Activated CD8-positive, alpha-beta T cell treated with anti-CD3 and anti-CD28 coated beads, Interleukin-2, amount 10 ng/mL, durations not matched to agents 7 days and 5 days (primary cell): ENCODE measurements around the gene SNX5. TPM values are rescaled to one million over a fixed set of nuclear protein-coding genes. Genes with fewer than 3 reads are reported as not detected.
"Not testable (repeated sequence)": the region's sequence is repeated elsewhere in the genome, so short reads cannot be mapped to it uniquely, and the experiment has no call there.

Source experiments
- ATAC-seq: fragments of 150-1000 bp; cut with Tn5 transposase; one replicate; pipeline ENCODE4 v1.10.0; 2021; ENCODE audit warnings: moderate library complexity
- CTCF ChIA-PET: fragments of 350-600 bp; sonication (Branson Sonifier 250); formaldehyde crosslinking; loops from one replicate; lab custom pipeline; 2021; ENCODE audit warnings: antibody characterized with exemption; lab: Charles Lee
- POLR2A ChIA-PET: fragments of 350-600 bp; sonication (Branson Sonifier 250); formaldehyde crosslinking; loops from one replicate; lab custom pipeline; 2021; ENCODE audit warnings: antibody characterized with exemption; lab: Charles Lee
- DNase-seq: peaks from one replicate; pipeline ENCODE4 v3.0.0-alpha.2; 2020
- H3K27ac Mint-ChIP-seq: one replicate; pipeline ENCODE4 v1.8.0; 2021; ENCODE audit warnings: mild to moderate bottlenecking, mixed read lengths
- H3K27me3 Mint-ChIP-seq: one replicate; pipeline ENCODE4 v1.8.0; 2021; ENCODE audit warnings: low read depth, mixed read lengths
- H3K36me3 Mint-ChIP-seq: one replicate; pipeline ENCODE4 v1.8.0; 2021; ENCODE audit warnings: low read depth, mixed read lengths
- H3K4me1 Mint-ChIP-seq: one replicate; pipeline ENCODE4 v1.8.0; 2021; ENCODE audit warnings: low read depth, mixed read lengths
- H3K4me3 Mint-ChIP-seq: one replicate; pipeline ENCODE4 v1.8.0; 2021; ENCODE audit warnings: mild to moderate bottlenecking, mixed read lengths
- H3K9me3 Mint-ChIP-seq: one replicate; pipeline ENCODE4 v1.8.0; 2022; ENCODE audit warnings: mixed read lengths; ENCODE audit not compliant: insufficient read depth
- total RNA-seq, 2 experiments: library from RNA; stranded (reverse); gene quantifications; one replicate each; pipeline ENCODE4 v1.2.3, GENCODE V29; 2021

The SNX5 gene
- total RNA-seq, 2 experiments from 2014 or later = 168 to 177 TPM

GRCh38 chr20:17966432-17967310 lies 1.9 kb downstream of the SNX5 start:
- ChIA-PET CTCF (interaction anchor here (0.6 to 9.5 kb wide), 15 partner anchors 8 to 389 kb away, joined by 3 to 100 read pairs (median 4); partner anchors contain the start of gene RRBP1), POLR2A (interaction anchor here (0.8 to 7.2 kb wide), 11 partner anchors 10 to 541 kb away, joined by 3 to 62 read pairs (median 4); partner anchors contain the start of genes BFSP1 and ZNF133)
- H3K4me3 Mint-ChIP-seq = peak overlapping the region; percentile 99
- H3K4me1 Mint-ChIP-seq = peaks cover 51% of the 10 kb centered on the region
- DNase-seq (peak; percentile 42), ATAC-seq (no peak)
- no peaks in the 10 kb centered on the region for H3K9me3 Mint-ChIP-seq
- peaks cover 82% of the 10 kb centered on the region for H3K36me3 Mint-ChIP-seq
- peak overlapping the region; percentile 99 for H3K27ac Mint-ChIP-seq
- no peaks in the 10 kb centered on the region for H3K27me3 Mint-ChIP-seq

- POLR2A ChIA-PET = interaction anchor here (0.7 to 7.2 kb wide), 13 partner anchors 8 to 542 kb away, joined by 3 to 62 read pairs (median 3); no protein-coding TSS in a partner anchor
- H3K4me1 Mint-ChIP-seq = peaks cover 59% of the 10 kb centered on the region
- H3K27me3 Mint-ChIP-seq = no peaks in the 10 kb centered on the region
- CTCF ChIA-PET = interaction anchor here (1.4 to 9.5 kb wide), 5 partner anchors 9 to 282 kb away, joined by 4 to 100 read pairs (median 15); partner anchors contain the start of gene RRBP1
- H3K36me3 Mint-ChIP-seq = peaks cover 77% of the 10 kb centered on the region
- H3K9me3 Mint-ChIP-seq = no peaks in the 10 kb centered on the region
- DNase-seq (no peak), ATAC-seq (no peak)
- H3K27ac Mint-ChIP-seq = peak overlapping the region; percentile 99
- peak overlapping the region; percentile 99 for H3K4me3 Mint-ChIP-seq
Observed at GRCh38 chr20:17965042-17965697, 3.4 kb downstream of the SNX5 start.

GRCh38 chr20:17964632-17965031 lies 4.0 kb downstream of the SNX5 start:
- H3K27me3 Mint-ChIP-seq = no peaks in the 10 kb centered on the region
- H3K36me3 Mint-ChIP-seq = peaks cover 75% of the 10 kb centered on the region
- peak overlapping the region; percentile 99 for H3K4me3 Mint-ChIP-seq
- ChIA-PET POLR2A (interaction anchor here (1.0 to 2.1 kb wide), 5 partner anchors 18 to 543 kb away, joined by 3 to 5 read pairs (median 4); no protein-coding TSS in a partner anchor), CTCF (interaction anchor here (1.8 to 9.5 kb wide), 3 partner anchors 9 to 282 kb away, joined by 9 to 100 read pairs (median 17); partner anchors contain the start of gene RRBP1)
- H3K9me3 Mint-ChIP-seq = no peaks in the 10 kb centered on the region
- ATAC-seq (no peak), DNase-seq (no peak)
- H3K27ac Mint-ChIP-seq = peak overlapping the region; percentile 99
- peaks cover 61% of the 10 kb centered on the region for H3K4me1 Mint-ChIP-seq

- POLR2A ChIA-PET = interaction anchor here (0.7 to 2.1 kb wide), 3 partner anchors 9 to 281 kb away, joined by 3 to 5 read pairs (median 5); no protein-coding TSS in a partner anchor
- no peaks in the 10 kb centered on the region for H3K9me3 Mint-ChIP-seq
Observed at GRCh38 chr20:17964073-17964472, 4.5 kb downstream of the SNX5 start.

GRCh38 chr20:17963114-17963897 lies 5.3 kb downstream of the SNX5 start:
- ATAC-seq = no peak
- CTCF ChIA-PET = interaction anchor here (0.7 to 9.5 kb wide), 5 partner anchors 7 to 459 kb away, joined by 3 to 100 read pairs (median 5); partner anchors contain the start of gene RRBP1
- no peaks in the 10 kb centered on the region for H3K9me3 Mint-ChIP-seq
- H3K27me3 Mint-ChIP-seq = no peaks in the 10 kb centered on the region
- H3K4me1 Mint-ChIP-seq = peaks cover 74% of the 10 kb centered on the region
- POLR2A ChIA-PET = interaction anchor here (0.7 to 1.6 kb wide), 2 partner anchors 8 to 12 kb away, joined by 3 to 5 read pairs; no protein-coding TSS in a partner anchor
- H3K36me3 Mint-ChIP-seq = peaks cover 82% of the 10 kb centered on the region
- peak overlapping the region; percentile 99 for H3K27ac Mint-ChIP-seq
- no peak for DNase-seq
- H3K4me3 Mint-ChIP-seq = peak overlapping the region; percentile 99

More at GRCh38 chr20:17964073-17964472, 4.5 kb downstream of the SNX5 start:
- no peak for DNase-seq
- Mint-ChIP-seq H3K27ac (peak overlapping the region; percentile 99), H3K36me3 (peaks cover 79% of the 10 kb centered on the region), H3K4me1 (peaks cover 66% of the 10 kb centered on the region), H3K4me3 (peak overlapping the region; percentile 99), H3K27me3 (no peaks in the 10 kb centered on the region)
- ATAC-seq = no peak
- CTCF ChIA-PET = interaction anchor here (1.1 to 9.5 kb wide), 3 partner anchors 25 to 282 kb away, joined by 5 to 100 read pairs (median 7); partner anchors contain the start of gene RRBP1

GRCh38 chr20:17961587-17961940 lies 7.0 kb downstream of the SNX5 start:
- ChIA-PET POLR2A (no interaction called here), CTCF (interaction anchor here (0.7 to 2.9 kb wide), 3 partner anchors 9 to 279 kb away, joined by 3 to 7 read pairs (median 3); partner anchors contain the start of gene RRBP1)
- no peak for ATAC-seq

GRCh38 chr20:17960927-17961586 lies 7.5 kb downstream of the SNX5 start:
- Mint-ChIP-seq H3K27ac (peak overlapping the region; percentile 99), H3K4me1 (peaks cover 89% of the 10 kb centered on the region), H3K9me3 (no peaks in the 10 kb centered on the region), H3K4me3 (no peak overlapping the region), H3K36me3 (peaks cover 75% of the 10 kb centered on the region), H3K27me3 (no peaks in the 10 kb centered on the region)
- ATAC-seq (no peak), DNase-seq (no peak)
- ChIA-PET POLR2A (no interaction called here), CTCF (no interaction called here)

More at GRCh38 chr20:17961587-17961940, 7.0 kb downstream of the SNX5 start:
- DNase-seq = no peak
- no peaks in the 10 kb centered on the region for H3K9me3 Mint-ChIP-seq
- no peak overlapping the region for H3K4me3 Mint-ChIP-seq
- H3K4me1 Mint-ChIP-seq = peaks cover 86% of the 10 kb centered on the region
- peak overlapping the region; percentile 99 for H3K27ac Mint-ChIP-seq
- no peaks in the 10 kb centered on the region for H3K27me3 Mint-ChIP-seq
- H3K36me3 Mint-ChIP-seq = peaks cover 77% of the 10 kb centered on the region

GRCh38 chr20:17960400-17960885 lies 8.2 kb downstream of the SNX5 start:
- ChIA-PET CTCF (interaction anchor here (3.0 kb wide), 1 partner anchor 34 kb away, joined by 18 read pairs; no protein-coding TSS in a partner anchor), POLR2A (interaction anchor here (6.3 kb wide), 1 partner anchor 8 kb away, joined by 62 read pairs; the partner anchor contains the start of genes MGME1 and SNX5)
- DNase-seq, ATAC-seq, H3K27me3 Mint-ChIP-seq, H3K9me3 Mint-ChIP-seq, H3K4me3 Mint-ChIP-seq: not testable (repeated sequence)
- peaks cover 91% of the 10 kb centered on the region for H3K4me1 Mint-ChIP-seq
- H3K27ac Mint-ChIP-seq = peak overlapping the region; percentile 72
- H3K36me3 Mint-ChIP-seq = peaks cover 75% of the 10 kb centered on the region

- DNase-seq = no peak
- Mint-ChIP-seq H3K36me3 (peaks cover 76% of the 10 kb centered on the region), H3K4me3 (peak overlapping the region; percentile 12), H3K9me3 (no peaks in the 10 kb centered on the region), H3K27me3 (no peaks in the 10 kb centered on the region), H3K27ac (peak overlapping the region; percentile 72), H3K4me1 (peaks cover 89% of the 10 kb centered on the region)
- POLR2A ChIA-PET = interaction anchor here (6.3 kb wide), 1 partner anchor 9 kb away, joined by 62 read pairs; the partner anchor contains the start of genes MGME1 and SNX5
- CTCF ChIA-PET = interaction anchor here (1.3 to 3.0 kb wide), 5 partner anchors 8 to 36 kb away, joined by 4 to 18 read pairs (median 13); partner anchors contain the start of gene SNX5
- ATAC-seq = no peak
Observed at GRCh38 chr20:17959257-17959627, 9.4 kb downstream of the SNX5 start.
